M059J (cell line): ENCODE measurements around the gene RNF126. TPM values are rescaled to one million over a fixed set of nuclear protein-coding genes. Genes with fewer than 3 reads are reported as not detected.
"Not testable (repeated sequence)": the region's sequence is repeated elsewhere in the genome, so short reads cannot be mapped to it uniquely, and the experiment has no call there.

Experiments
- DNase-seq: peaks from one replicate; pipeline ENCODE4 v3.0.0-alpha.2; 2012; ENCODE audit warnings: low read depth
- total RNA-seq: library from RNA; depleted of rRNA; stranded (reverse); fragments of >200 nt; shearing (Covaris generic); gene quantifications from 2 replicates; pipeline ENCODE4 v1.2.3, GENCODE V29; 2014

Gene RNF126
- total RNA-seq, 1 experiment from 2014 or later = 53.8 TPM

GRCh38 chr19:646779-647565 is 16.0 kb downstream of the RNF126 start:
- DNase-seq = no peak

DNA sequence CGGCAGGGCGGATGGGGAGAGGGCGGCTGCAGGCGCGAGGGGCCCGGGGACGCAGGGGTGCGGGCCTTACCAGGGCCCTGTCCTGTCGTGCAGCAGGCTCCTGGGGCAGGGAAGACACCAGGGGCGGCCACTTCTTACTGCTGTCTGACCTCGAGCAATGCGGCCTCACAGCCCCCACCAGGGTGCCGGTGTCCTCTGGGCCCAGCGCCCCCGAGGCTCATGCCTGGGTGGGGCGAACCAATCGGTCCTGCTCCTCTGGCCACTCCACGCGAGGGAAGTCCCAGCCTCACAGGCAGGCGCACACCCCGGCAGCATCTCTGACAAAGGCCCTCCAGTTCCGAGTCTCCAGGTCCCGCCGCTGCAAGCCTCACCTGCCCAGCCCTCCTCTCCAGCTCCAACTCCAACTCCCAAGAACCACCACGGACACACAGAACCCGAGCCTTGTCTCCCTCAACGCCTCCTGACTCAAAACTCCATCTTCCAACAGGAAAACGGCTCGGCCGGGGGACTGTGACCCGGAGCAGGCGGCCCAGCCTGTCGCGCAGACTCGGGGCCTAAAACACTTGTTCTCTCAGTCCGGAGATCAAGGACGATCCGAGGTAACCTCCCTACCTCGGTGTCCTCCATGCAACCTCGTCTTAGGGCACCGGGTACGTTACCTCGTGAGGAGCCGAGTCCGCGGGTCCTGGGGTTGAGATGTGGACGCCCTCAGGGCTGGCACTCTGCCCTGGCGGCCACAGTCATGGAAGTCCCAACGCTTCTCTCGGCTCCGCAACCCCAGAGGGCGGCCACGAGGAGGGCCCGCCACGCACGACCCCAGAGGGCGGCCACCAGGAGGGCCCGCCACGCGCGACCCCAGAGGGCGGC is 16.9 kb downstream of the RNF126 start:
- DNase-seq = no peak

DNA sequence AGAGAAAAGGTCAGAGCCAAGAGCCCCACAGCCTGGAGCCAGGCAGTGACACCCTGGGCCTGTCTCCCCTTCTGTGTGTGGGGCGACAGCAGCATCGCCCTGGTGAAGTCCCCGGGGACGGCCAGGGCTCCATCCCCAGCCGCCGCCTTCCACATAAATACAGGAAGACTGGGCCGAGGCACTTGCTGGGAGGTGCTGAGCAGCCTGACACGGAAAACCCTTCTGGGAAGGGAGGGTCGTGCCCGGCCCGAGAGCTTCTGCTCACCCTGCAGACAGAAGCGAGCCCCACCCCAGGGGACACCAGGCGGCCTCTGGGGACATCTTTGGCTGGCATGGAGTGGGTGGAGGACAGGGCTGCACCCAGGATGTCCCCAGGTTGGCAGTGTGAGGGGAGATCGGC is 18.2 kb downstream of the RNF126 start:
- no peak for DNase-seq

GRCh38 chr19:644363-644762 is 18.7 kb downstream of the RNF126 start:
- no peak for DNase-seq

- no peak for DNase-seq
Observed at GRCh38 chr19:643736-644135, 19.3 kb downstream of the RNF126 start.

DNA sequence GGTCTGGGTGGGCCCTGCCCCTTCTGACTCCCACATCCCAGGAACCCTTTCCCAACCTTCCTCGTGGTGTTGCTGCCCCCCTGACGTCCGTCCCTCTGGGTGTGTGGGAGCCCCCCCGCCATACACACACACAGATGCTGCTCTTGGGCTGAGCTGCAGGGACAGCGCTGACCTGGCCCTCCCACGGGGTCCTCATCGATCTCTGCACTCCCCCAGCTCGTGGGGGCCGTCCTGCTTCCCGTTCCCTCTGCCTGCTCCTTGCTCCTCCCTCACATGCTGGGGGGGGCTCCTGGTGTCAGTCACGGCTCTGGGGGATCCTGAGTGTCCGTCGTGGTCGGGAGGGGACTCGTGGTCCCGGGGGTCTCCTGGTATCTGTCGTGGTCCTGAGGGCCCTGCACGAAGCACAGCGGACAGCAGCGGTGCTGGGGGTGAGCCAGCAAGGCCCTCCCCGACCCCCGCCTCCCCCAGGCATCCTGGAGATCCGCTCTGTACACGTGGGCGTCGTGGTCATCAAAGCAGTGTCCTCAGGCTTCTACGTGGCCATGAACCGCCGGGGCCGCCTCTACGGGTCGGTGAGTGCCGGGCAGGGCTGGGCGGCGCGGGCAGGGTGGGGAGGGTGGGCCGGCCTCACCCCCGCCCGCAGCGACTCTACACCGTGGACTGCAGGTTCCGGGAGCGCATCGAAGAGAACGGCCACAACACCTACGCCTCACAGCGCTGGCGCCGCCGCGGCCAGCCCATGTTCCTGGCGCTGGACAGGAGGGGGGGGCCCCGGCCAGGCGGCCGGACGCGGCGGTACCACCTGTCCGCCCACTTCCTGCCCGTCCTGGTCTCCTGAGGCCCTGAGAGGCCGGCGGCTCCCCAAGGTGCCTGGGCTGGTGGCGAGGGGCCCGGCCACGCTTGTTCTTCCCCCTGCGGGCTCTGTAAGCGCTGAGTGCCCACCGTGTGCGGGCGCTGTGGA is 20.0 kb downstream of the RNF126 start:
- DNase-seq = no peak

- DNase-seq = no peak
Observed at GRCh38 chr19:641702-642101, 21.3 kb downstream of the RNF126 start.

GRCh38 chr19:640606-641189 is 22.3 kb downstream of the RNF126 start:
- DNase-seq = no peak

DNA sequence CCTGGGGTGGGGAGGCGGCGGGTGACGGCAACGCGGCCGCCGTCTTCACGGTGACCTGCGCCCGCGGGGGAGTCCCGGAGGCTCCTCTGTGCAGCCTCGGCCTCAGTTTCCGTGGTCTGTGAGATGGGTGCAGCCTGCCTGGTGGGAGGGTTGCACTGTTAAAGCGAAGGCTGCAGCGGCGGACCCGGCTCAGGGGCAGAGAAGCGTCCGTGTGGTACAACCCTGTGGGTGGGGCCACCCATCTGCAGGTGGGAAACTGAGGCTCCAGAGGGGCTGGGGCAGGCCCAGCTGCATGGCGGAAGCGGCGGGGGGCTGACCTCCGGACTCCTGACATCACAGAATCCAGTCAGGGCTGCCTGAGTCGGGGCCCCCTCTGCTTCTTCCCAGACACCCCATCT is 22.9 kb downstream of the RNF126 start:
- no peak for DNase-seq

DNA sequence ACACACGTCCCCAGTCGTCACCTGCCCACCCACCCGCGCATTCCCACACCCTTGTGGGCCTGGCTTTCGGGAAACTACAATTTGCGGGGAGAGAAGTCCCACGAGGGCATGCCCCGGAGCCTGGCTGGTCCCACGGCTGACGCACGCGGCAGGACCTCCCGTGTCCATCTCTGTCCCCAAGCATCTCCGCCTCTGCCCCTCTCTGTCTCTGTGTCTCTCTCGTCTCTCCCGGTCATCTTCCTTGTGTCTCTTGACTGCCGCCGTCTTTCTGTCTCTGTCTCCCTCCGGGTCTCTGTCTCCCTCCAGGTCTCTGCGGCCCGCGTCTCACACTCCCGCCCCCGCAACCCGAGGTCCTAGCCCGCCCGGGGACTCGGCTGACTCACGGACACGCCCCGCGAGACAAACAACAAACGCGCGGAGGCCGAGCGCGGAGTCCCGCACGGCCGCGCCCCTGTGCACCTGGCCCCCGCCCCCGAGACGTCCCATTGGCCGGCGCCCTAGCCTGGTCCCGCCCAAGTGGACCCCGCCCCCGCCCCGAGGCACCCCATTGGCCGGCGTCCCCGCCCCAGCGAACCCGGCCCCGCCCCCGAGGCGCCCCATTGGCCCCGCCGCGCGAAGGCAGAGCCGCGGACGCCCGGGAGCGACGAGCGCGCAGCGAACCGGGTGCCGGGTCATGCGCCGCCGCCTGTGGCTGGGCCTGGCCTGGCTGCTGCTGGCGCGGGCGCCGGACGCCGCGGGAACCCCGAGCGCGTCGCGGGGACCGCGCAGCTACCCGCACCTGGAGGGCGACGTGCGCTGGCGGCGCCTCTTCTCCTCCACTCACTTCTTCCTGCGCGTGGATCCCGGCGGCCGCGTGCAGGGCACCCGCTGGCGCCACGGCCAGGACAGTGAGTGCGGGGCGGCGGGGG is 23.5 kb downstream of the RNF126 start, which contains the start of gene FGF22:
Gene FGF22 (plus strand): TSS at position 627 of the 908 bp plus-strand sequence. CDS start 47 bp downstream, at position 674.
- peak; percentile 79 for DNase-seq

DNA sequence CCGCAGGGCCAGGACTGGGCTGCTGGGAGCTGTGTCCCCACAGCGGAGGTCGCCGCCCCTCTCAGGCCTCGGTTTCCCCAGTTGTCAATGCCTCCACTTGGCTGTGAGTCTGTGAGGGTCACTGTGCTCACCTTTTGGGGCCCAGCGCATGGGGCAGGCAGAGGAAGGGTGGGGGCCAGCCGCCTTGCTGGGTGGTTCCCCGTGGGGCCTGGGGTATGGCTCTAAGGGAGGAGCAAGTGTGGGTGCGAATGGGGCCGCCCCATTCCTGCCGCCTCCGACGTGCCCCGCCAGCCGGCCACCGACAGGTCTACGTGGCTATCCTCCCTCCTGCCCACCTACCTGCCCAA is 24.1 kb downstream of the RNF126 start:
- DNase-seq = no peak

DNA sequence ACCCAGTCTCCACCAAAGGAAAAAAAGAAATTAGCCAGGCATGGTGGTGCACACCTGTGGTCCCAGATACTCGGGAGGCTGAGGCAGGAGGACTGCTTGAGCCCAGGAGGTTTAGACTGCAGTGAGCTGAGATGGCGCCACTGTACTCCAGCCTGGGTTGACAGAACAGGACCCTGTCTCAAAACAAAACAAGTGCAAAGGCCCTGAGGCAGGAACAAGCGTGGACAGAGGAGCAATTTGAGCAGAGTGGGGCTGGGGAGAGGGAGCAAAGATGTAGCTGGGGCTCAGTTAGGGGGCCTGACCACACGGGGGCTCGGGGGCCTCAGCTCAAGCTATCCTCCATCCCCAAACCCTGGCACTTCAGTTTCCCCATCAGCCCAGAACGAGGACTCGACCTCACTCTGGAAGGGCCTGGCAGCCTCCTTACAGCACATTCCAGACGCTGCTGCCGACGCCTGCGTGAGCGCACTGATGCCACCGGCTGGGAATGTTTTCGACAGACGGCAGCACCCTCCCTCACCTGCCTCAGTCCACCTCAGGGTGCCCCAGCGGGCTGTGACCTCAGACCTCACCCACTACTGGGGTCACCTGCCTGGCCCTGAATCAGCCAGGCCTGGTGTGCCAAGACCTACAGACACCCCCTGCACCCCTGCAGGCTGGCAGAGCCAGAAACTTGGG is 27.9 kb downstream of the RNF126 start:
- no peak for DNase-seq

DNA sequence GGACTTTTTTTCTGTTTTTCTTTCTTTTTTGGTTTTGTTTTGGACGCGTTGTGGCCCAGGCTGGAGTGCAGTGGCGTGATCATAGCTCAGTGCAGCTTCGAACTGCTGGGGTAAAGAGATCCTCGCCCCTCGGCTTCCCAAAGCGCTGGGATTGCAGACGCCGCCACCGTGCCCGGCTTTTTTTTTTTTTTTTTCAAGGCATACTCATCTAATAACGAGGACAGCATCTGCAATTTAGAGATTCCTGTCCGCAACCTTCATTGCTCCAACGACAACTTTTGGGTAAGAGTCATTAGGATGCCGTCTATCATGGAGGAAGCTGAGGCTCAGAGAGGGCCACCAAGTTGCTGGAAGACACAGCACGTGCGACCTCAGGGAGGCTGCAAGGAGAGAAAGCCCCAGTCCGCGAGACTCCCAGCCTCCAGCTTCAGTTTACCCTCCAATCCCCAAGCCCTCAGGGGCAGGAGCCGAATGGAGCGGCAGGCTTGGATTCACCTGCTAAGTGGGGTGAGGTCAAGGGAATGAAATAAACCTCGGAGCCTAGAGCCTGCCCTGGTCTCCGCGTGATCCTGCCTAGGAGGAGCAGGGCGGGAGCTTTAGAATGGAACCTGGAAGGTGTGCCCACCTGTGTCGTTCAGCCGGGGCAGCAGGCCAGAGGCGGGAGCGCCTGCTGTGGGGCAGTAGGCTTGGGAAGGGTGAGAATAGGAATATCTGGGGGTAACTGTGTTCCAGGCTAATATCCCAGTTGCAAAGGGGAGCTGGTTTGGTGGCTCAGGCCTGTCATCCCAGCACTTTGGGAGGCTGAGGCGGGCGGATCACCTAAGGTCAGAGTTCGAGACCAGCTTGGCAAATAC is 29.0 kb downstream of the RNF126 start:
- DNase-seq = no peak

DNA sequence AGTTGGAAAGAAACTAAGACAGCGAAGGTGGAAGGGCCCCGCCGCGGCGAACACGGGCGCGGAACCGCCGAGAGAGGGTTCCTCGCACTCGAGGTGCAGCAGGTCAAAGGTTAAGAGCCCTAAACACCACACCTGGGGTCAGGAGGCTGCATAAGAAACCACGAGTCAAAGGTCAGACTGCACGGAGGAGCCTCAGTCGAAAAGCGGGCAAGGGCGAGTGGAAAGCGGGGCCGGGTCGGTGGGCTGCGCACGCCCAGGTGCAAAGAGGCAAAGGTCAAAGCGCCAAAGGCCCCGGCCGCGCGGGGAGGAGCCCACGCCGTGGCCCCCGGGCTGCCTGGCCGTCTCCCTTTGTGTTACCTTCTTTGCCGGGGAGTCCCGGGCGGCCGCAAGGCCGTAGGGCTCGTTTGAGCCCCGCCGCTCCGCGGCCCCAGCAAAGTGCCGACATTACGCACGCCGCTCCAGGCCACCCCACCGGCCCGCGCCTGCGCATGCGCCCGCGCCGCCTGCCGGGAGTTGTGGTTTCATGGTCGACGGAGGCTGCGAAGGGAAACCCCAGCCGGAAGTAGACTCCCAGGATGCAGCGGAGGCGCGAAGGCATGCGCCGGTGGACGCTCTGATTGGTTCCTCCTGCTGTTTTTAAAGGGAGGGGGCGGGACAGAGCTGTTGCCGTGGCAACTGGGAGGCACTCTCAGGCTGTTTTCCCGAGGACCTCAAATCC is 29.8 kb downstream of the RNF126 start, which contains the start of gene POLRMT:
Gene POLRMT (minus strand): TSS at position 470 of the 718 bp plus-strand sequence. CDS start 25 bp downstream, at position 445.
- DNase-seq = peak; percentile 97

- no peak for DNase-seq
Observed at GRCh38 chr19:632579-633067, 30.4 kb downstream of the RNF126 start.

DNA sequence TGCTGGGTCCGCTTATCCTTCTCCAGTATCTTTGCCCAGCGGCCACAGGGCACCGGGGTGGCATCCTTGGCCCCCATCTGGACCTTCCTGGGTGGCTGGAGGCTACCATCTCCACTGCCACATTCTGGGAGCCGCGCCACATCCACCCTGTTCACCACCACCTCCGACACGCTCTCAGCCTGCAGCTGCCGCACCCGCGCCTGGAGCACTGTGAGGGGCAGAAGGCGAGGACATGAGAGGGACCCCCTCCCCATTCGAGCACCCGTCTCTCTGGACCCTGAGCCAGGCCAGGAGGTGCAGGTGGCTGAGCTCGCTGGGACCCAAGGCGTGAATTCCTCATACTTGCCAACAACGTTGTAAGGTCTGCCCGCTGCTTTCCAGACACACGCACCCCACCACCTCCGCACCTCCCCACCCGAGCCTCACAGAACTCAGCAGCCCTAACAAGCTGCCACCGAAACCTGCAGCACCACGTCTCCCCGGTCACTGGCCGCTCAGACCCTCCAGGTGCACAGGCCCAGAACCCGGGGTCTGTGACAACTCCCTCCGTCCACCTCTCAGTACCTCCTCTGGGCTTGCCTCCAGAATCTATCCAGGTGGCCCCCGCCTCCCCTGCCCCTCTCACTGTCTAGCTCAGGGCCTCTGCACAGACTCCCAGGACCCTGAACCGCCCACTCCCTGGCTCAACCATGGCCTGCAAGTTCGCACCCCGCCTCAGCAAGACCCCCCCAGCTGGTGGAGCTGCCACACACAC is 32.9 kb downstream of the RNF126 start:
- no peak for DNase-seq

GRCh38 chr19:629515-629914 is 33.5 kb downstream of the RNF126 start:
- not testable (repeated sequence) for DNase-seq
